Heart left ventricle (tissue), 13 donors: ENCODE measurements around the gene MICAL3.

Experiments used
- CTCF ChIP-seq, 12 donors: fragments of 200-600 bp; sonication (generic) in 4 of 12; IDR thresholded peaks; one replicate each; pipeline versions ENCODE4 v1.5.0 to v1.8.0; 2018 to 2022; ENCODE audit warnings: antibody characterized with exemption in 12 of 12, mild to moderate bottlenecking in 5 of 12
- POLR2A ChIP-seq, 2 donors: fragments of 450-650 bp; IDR thresholded peaks; one replicate each; pipeline ENCODE4 v1.6.1; 2017; ENCODE audit warnings: antibody characterized with exemption in 2 of 2, mild to moderate bottlenecking in 2 of 2, moderate library complexity in 2 of 2
- donor health status: ischemic (EF 13 %, LVEDD 7.1; RV severe dilation, severe dysfunction).
- donor health status: DM: no; HTN: yes; CAD: no.
- donor health status: DM: no; HTN: no; CAD: no.
- donor health status: ischemic (EF 25% LVEDD 6.9; RV normal size, moderate dysfunction).
- donor health status: ischemic (EF 25% LVEDD 5.7; RV mildly dilated, moderate dysfunction).
- donor health status: ischemic (EF 35%, LVEDD 5.7; RV mildly dilated, moderate dysfunction).
- donor health status: nonischemic (EF 11% LVEDD 7.7; RV severe dilation, severe dysfunction).
- donor health status: DM: yes; HTN: yes; CAD: no.
- donor health status: PGD.
- donor health status: ischemic (EF 29% LVEDD 5.4; RV normal size, mild dysfunction).
- donor health status: nonischemic (EF 23%, LVEDD 6.1; RV moderate dilation, normal function).

- no peak for TF ChIP-seq CTCF (IDR thresholded peaks at IDR 0.05)
- TF ChIP-seq POLR2A (IDR thresholded peaks at IDR 0.05), result no peak
Measured at GRCh38 chr22:17946662-17947367, 77.5 kb downstream of the MICAL3 start.
